ENCODE results near the gene UBE2D1.

GRCh38 chr10:58399410-58399809, 64.6 kb downstream of the UBE2D1 start:
- TF ChIP-seq CTCF (IDR thresholded peaks at IDR 0.05) (no peak), POLR2A (IDR thresholded peaks at IDR 0.05) (no peak), EP300 (IDR thresholded peaks at IDR 0.05) (no peak), POLR2AphosphoS5 (IDR thresholded peaks at IDR 0.05) (no peak)

All from upper lobe of left lung (tissue), 4 donors.